ENCODE measurements around the gene SPG11. TPM values are rescaled to one million over a fixed set of nuclear protein-coding genes. Genes with fewer than 3 reads are reported as not detected.

The SPG11 gene
- total and polyA plus RNA-seq, 2 of the 13 experiments (the other 11 are each of a cell fraction or from before 2014, with no cell fraction given) = 31.5 to 40.7 TPM

GRCh38 chr15:44536962-44537734 lies 126.3 kb downstream of the SPG11 start, which contains the start of gene EIF3J (continued):
- TF ChIP-seq, protein P1, sequence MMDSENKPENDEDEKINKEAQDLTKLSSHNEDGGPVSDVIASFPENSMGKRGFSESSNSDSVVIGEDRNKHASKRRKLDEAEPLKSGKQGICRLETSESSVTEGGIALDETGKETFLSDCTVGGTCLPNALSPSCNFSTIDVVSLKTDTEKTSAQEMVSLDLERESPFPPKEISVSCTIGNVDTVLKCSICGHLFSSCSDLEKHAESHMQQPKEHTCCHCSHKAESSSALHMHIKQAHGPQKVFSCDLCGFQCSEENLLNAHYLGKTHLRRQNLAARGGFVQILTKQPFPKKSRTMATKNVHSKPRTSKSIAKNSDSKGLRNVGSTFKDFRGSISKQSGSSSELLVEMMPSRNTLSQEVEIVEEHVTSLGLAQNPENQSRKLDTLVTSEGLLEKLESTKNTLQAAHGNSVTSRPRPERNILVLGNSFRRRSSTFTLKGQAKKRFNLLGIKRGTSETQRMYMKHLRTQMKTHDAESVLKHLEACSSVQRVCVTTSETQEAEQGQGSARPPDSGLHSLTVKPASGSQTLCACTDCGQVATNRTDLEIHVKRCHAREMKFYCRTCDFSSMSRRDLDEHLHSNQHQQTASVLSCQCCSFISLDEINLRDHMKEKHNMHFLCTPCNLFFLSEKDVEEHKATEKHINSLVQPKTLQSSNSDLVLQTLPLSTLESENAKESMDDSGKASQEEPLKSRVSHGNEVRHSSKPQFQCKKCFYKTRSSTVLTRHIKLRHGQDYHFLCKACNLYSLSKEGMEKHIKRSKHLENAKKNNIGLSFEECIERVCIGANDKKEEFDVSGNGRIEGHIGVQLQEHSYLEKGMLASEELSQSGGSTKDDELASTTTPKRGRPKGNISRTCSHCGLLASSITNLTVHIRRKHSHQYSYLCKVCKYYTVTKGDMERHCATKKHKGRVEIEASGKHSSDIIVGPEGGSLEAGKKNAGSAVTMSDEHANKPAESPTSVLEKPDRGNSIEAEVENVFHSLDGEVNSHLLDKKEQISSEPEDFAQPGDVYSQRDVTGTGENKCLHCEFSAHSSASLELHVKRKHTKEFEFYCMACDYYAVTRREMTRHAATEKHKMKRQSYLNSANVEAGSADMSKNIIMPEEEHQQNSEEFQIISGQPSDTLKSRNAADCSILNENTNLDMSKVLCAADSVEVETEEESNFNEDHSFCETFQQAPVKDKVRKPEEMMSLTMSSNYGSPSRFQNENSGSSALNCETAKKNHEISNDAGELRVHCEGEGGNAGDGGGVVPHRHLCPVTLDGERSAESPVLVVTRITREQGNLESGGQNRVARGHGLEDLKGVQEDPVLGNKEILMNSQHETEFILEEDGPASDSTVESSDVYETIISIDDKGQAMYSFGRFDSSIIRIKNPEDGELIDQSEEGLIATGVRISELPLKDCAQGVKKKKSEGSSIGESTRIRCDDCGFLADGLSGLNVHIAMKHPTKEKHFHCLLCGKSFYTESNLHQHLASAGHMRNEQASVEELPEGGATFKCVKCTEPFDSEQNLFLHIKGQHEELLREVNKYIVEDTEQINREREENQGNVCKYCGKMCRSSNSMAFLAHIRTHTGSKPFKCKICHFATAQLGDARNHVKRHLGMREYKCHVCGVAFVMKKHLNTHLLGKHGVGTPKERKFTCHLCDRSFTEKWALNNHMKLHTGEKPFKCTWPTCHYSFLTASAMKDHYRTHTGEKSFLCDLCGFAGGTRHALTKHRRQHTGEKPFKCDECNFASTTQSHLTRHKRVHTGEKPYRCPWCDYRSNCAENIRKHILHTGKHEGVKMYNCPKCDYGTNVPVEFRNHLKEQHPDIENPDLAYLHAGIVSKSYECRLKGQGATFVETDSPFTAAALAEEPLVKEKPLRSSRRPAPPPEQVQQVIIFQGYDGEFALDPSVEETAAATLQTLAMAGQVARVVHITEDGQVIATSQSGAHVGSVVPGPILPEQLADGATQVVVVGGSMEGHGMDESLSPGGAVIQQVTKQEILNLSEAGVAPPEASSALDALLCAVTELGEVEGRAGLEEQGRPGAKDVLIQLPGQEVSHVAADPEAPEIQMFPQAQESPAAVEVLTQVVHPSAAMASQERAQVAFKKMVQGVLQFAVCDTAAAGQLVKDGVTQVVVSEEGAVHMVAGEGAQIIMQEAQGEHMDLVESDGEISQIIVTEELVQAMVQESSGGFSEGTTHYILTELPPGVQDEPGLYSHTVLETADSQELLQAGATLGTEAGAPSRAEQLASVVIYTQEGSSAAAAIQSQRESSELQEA (CRISPR knock-in tag; IDR thresholded peaks at IDR 0.05; ENCODE audit: not compliant biosample characterization) = no peak
- no peak for TF ChIP-seq ARID2 (CRISPR knock-in tag; IDR thresholded peaks at IDR 0.05; ENCODE audit: borderline replicate concordance)
- TF ChIP-seq MIXL1 (CRISPR knock-in tag; IDR thresholded peaks at IDR 0.05) = no peak
- no peak for TF ChIP-seq TEAD3 (CRISPR knock-in tag; optimal IDR thresholded peaks at IDR 0.05; ENCODE audit: borderline replicate concordance)
- peak; percentile 21; the same call in 1 of the 2 replicates for TF ChIP-seq ZNF549 (CRISPR knock-in tag; IDR thresholded peaks at IDR 0.05)
- TF ChIP-seq, protein P2, sequence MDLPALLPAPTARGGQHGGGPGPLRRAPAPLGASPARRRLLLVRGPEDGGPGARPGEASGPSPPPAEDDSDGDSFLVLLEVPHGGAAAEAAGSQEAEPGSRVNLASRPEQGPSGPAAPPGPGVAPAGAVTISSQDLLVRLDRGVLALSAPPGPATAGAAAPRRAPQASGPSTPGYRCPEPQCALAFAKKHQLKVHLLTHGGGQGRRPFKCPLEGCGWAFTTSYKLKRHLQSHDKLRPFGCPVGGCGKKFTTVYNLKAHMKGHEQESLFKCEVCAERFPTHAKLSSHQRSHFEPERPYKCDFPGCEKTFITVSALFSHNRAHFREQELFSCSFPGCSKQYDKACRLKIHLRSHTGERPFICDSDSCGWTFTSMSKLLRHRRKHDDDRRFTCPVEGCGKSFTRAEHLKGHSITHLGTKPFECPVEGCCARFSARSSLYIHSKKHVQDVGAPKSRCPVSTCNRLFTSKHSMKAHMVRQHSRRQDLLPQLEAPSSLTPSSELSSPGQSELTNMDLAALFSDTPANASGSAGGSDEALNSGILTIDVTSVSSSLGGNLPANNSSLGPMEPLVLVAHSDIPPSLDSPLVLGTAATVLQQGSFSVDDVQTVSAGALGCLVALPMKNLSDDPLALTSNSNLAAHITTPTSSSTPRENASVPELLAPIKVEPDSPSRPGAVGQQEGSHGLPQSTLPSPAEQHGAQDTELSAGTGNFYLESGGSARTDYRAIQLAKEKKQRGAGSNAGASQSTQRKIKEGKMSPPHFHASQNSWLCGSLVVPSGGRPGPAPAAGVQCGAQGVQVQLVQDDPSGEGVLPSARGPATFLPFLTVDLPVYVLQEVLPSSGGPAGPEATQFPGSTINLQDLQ (CRISPR knock-in tag; IDR thresholded peaks at IDR 0.05) = peak; percentile 62; the same call in 1 of the 2 replicates
- TF ChIP-seq GMEB2 (CRISPR knock-in tag; IDR thresholded peaks at IDR 0.05; ENCODE audit: low read depth) = peak; percentile 30; the same call in 1 of the 2 replicates
- TF ChIP-seq LCORL (IDR thresholded peaks at IDR 0.05) = no peak
- TF ChIP-seq LCORL (CRISPR knock-in tag; IDR thresholded peaks at IDR 0.05) = no peak
- no peak; the same call in 1 of the 2 replicates for TF ChIP-seq KDM5A (IDR thresholded peaks at IDR 0.05; ENCODE audit: borderline replicate concordance, low read length)
- no peak for TF ChIP-seq ATF1 (CRISPR knock-in tag; IDR thresholded peaks at IDR 0.05)
- peak; percentile 30; the same call in 1 of the 2 replicates for TF ChIP-seq ZNF580 (CRISPR knock-in tag; IDR thresholded peaks at IDR 0.05; ENCODE audit: borderline replicate concordance, low read depth)
- no peak for TF ChIP-seq STAT6 (CRISPR knock-in tag; IDR thresholded peaks at IDR 0.05; ENCODE audit: borderline replicate concordance)
